Keratinocyte (primary cell): Measurements from ENCODE around the gene PRKCA. TPM values are rescaled to one million over a fixed set of nuclear protein-coding genes. Genes with fewer than 3 reads are reported as not detected.
A peak's percentile ranks its signal among the peaks of the same experiment; 100 is the strongest.

ENCODE experiments used
- DNase-seq: peaks from one replicate; pipeline ENCODE4 v3.0.0-alpha.2; 2011; ENCODE audit warnings: low read depth, missing footprints, low spot score
- FAIRE-seq: peaks from 2 replicates; lab custom pipeline; 2011; peaks lifted over from hg19 to GRCh38; lab: Jason Lieb, UNC
- H2AFZ ChIP-seq: 2 replicates; pipeline ENCODE4 v1.6.0; 2012; ENCODE audit warnings: low read length, control low read depth, inconsistent platforms; ENCODE audit not compliant: control insufficient read depth
- H3K27ac ChIP-seq: 2 replicates; pipeline ENCODE4 v1.5.1; 2011; ENCODE audit warnings: low read length; ENCODE audit not compliant: control insufficient read depth, insufficient read depth
- H3K27me3 ChIP-seq: 3 replicates; pipeline ENCODE4 v1.6.0; 2011; ENCODE audit warnings: low read length; ENCODE audit not compliant: control insufficient read depth, insufficient read depth; ENCODE audit errors: extremely low read depth
- H3K36me3 ChIP-seq, 2 experiments: 2 replicates in 1 of 2; 3 replicates in 1 of 2; pipeline ENCODE4 v1.5.1; 2011; ENCODE audit warnings: low read length in 2 of 2, mild to moderate bottlenecking in 1 of 2; ENCODE audit not compliant: control insufficient read depth in 2 of 2, insufficient read depth in 2 of 2; ENCODE audit errors: extremely low read depth in 1 of 2
- H3K4me1 ChIP-seq: 3 replicates; pipeline ENCODE4 v1.5.1; 2011; ENCODE audit warnings: low read length; ENCODE audit not compliant: control insufficient read depth, insufficient read depth; ENCODE audit errors: extremely low read depth
- H3K4me2 ChIP-seq: 3 replicates; pipeline ENCODE4 v1.6.0; 2011; ENCODE audit warnings: low read depth, low read length; ENCODE audit not compliant: control insufficient read depth, insufficient read depth; ENCODE audit errors: extremely low read depth
- H3K4me3 ChIP-seq, 3 experiments: fragments of 200-600 bp in 1 of 3; sonication (generic) in 1 of 3; 2 replicates in 2 of 3; 3 replicates in 1 of 3; pipeline ENCODE4 v1.5.1; 2011 to 2016; ENCODE audit warnings: low read length in 3 of 3, mild to moderate bottlenecking in 3 of 3, control low read depth in 2 of 3, inconsistent platforms in 1 of 3, low read depth in 1 of 3, mixed read lengths in 1 of 3, mixed run types in 1 of 3, moderate library complexity in 1 of 3; ENCODE audit not compliant: control insufficient read depth in 2 of 3, insufficient read depth in 2 of 3; ENCODE audit errors: extremely low read depth in 1 of 3
- H3K79me2 ChIP-seq: 2 replicates; pipeline ENCODE4 v1.6.0; 2012; ENCODE audit warnings: low read length; ENCODE audit not compliant: control insufficient read depth, insufficient read depth
- H3K9ac ChIP-seq: 3 replicates; pipeline ENCODE4 v1.6.0; 2011; ENCODE audit warnings: low read length; ENCODE audit not compliant: control insufficient read depth, insufficient read depth; ENCODE audit errors: extremely low read depth
- H3K9me1 ChIP-seq: 3 replicates; pipeline ENCODE4 v1.6.0; 2011; ENCODE audit warnings: low read length; ENCODE audit not compliant: control insufficient read depth, insufficient read depth; ENCODE audit errors: extremely low read depth
- H3K9me3 ChIP-seq: 2 replicates; pipeline ENCODE4 v1.5.1; 2012; ENCODE audit warnings: low read depth, low read length; ENCODE audit not compliant: control insufficient read depth
- H4K20me1 ChIP-seq: 3 replicates; pipeline ENCODE4 v1.6.0; 2011; ENCODE audit warnings: low read length; ENCODE audit not compliant: control insufficient read depth, insufficient read depth; ENCODE audit errors: extremely low read depth
- CTCF ChIP-seq, 3 experiments: IDR thresholded peaks in 1 of 3; conservative IDR thresholded peaks in 1 of 3; optimal IDR thresholded peaks in 1 of 3; 2 replicates in 2 of 3; 3 replicates in 1 of 3; pipeline versions ENCODE3 to v1.5.1; 2011; ENCODE audit warnings: low read length in 3 of 3, mild to moderate bottlenecking in 3 of 3, moderate library complexity in 2 of 3, control low read depth in 1 of 3, inconsistent platforms in 1 of 3; ENCODE audit not compliant: insufficient read depth in 2 of 3; ENCODE audit errors: extremely low read depth in 1 of 3
- EZH2 ChIP-seq: IDR thresholded peaks from one replicate; pipeline ENCODE4 v1.6.1; 2012; ENCODE audit warnings: inconsistent platforms, mild to moderate bottlenecking, low read length, moderate library complexity
- dilution Hi-C: fragments of 300-500 bp; cut with MboI; formaldehyde crosslinking; loops from one replicate; pipeline ENCODE4 v1.7.0; 2020; ENCODE audit warnings: low sequenced_read_pairs; ENCODE audit not compliant: extremely low pct_ligation_motif_present
- polyA plus RNA-seq, 5 experiments: library from polyadenylated mRNA; depleted of rRNA in 3 of 5; stranded (reverse) in 3 of 5; stranded (forward) in 1 of 5; unstranded in 1 of 5; fragments of >200 nt; gene quantifications; 1 replicate in 1 of 5; 2 replicates in 3 of 5; 3 replicates in 1 of 5; pipeline versions ENCODE4 v1.2.1 to v1.2.3, GENCODE V29; 2011 to 2012; ENCODE audit warnings: missing spikeins in 2 of 5, low read depth in 1 of 5, low replicate concordance in 1 of 5

The PRKCA gene
- polyA plus RNA-seq, 1 donor (not counting 4 experiments of a cell fraction or from before 2014, with no cell fraction given): 3.6 TPM

DNA sequence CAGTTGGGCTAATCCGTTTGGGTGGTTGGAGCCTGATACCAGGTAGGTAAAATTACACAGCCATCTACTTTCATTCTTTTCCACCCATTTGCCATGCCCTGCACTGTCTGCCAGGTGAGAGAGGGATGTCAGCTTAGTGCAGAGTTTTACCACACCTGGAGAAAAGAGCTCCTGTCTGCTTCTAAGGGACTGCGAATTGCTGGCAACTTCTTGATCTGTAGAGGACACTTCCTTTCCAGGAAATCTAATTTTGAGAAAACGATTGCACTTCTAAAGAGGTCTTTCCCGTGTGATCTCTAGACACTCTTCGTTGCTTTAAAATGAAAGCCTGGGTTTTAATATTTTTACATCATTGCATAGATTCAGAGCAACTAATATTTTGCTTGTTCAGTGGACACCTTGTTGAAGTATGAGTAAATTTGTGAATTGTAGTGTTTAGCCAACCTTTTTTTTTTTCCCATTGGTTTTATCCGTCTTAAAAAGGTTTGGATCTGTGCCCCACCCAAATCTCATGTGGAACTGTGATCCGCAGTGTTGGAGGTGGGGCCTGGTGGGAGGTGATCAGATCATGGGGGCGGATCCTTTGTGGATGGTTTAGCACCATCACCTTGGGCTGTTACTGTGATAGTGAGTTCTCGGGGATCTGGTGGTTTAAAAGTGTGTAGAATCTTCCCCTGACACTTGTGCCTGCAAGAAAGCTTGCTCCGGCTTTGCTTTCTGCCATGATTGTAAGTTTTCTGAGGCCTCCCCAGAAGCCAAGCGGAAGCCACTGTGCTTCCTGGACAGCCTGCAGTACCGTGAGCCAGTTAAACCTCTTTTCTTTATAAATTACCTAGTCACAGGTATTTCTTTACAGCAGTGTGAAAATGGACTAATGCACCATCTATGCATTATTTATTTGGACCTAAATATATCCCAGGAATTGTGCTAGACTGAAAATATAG, 104.6 kb downstream of the PRKCA start:
- FAIRE-seq (no peak), DNase-seq (no peak)
- Histone ChIP-seq H3K4me3 (peak overlapping the region in 2 of 3 experiments; percentile 3 to 24), H3K27me3 (no peaks in the 10 kb centered on the region), H3K9ac (no peak overlapping the region), H3K9me3 (no peaks in the 10 kb centered on the region), H2AFZ (peak overlapping the region; percentile 17), H3K4me1 (peaks cover 18% of the 10 kb centered on the region), H4K20me1 (no peaks in the 10 kb centered on the region), H3K4me2 (peak overlapping the region; percentile 77), H3K36me3 (no peaks in the 10 kb centered on the region), H3K79me2 (no peaks in the 10 kb centered on the region), H3K27ac (no peak overlapping the region), H3K9me1 (no peaks in the 10 kb centered on the region)
- TF ChIP-seq CTCF (optimal IDR thresholded peaks at IDR 0.05 in 1 of 3, IDR thresholded peaks at IDR 0.05 in 1 of 3, conservative IDR thresholded peaks at IDR 0.05 in 1 of 3; ENCODE audit: extremely low read depth in 1 of 3, insufficient read depth in 2 of 3, low read length in 3 of 3) (no peak), EZH2 (no peak)
- dilution Hi-C loops: no loop called here

DNA sequence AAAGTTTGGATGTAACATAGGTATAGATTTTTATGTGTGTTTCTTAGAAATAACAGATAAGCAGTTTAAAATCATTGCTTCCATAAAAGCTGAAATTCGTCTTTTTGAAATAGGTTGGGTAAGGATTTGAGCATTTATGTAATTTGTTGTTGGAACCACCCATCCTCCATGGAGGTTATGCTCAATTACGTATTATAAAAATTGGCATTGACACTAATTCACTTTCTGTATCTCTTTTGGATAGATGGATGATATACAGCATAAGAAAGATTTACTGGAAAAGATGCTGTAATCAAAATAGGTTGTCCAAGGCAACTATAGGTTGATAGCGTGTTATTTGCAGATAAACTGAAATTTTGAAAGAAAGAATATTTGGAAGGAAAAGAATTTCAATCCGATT, 105.5 kb downstream of the PRKCA start:
- Histone ChIP-seq H3K79me2 (peaks cover under 1% of the 10 kb centered on the region), H3K9ac (no peak overlapping the region)
- FAIRE-seq: no peak

More for the DNA sequence above, 105.5 kb downstream of the PRKCA start:
- H3K9me1 ChIP-seq: no peaks in the 10 kb centered on the region
- dilution Hi-C loops: no loop called here
- no peaks in the 10 kb centered on the region for H3K27me3 ChIP-seq
- DNase-seq: no peak
- no peaks in the 10 kb centered on the region for H3K9me3 ChIP-seq
- H4K20me1 ChIP-seq: no peaks in the 10 kb centered on the region
- H3K4me3 ChIP-seq: no peak overlapping the region
- H2AFZ ChIP-seq: no peak overlapping the region
- H3K4me2 ChIP-seq: no peak overlapping the region
- H3K36me3 ChIP-seq: no peaks in the 10 kb centered on the region
- H3K27ac ChIP-seq: no peak overlapping the region
- TF ChIP-seq EZH2 (no peak), CTCF (optimal IDR thresholded peaks at IDR 0.05 in 1 of 3, IDR thresholded peaks at IDR 0.05 in 1 of 3, conservative IDR thresholded peaks at IDR 0.05 in 1 of 3; ENCODE audit: extremely low read depth in 1 of 3, insufficient read depth in 2 of 3, low read length in 3 of 3) (no peak)
- H3K4me1 ChIP-seq: peaks cover 18% of the 10 kb centered on the region
